HepG2 (cell line): Measurements from ENCODE around the gene MTCH1. TPM values are rescaled to one million over a fixed set of nuclear protein-coding genes. Genes with fewer than 3 reads are reported as not detected.

Source experiments
- CBX1 ChIP-seq: IDR thresholded peaks from one replicate; pipeline ENCODE4 v1.6.1; 2016; ENCODE audit warnings: antibody characterized with exemption, low read depth
- GATAD1 ChIP-seq: IDR thresholded peaks from 2 replicates; pipeline ENCODE4 v1.6.1; 2016; ENCODE audit warnings: missing genetic modification reagents, missing compliant biosample characterization
- HOXA3 ChIP-seq: sonication (generic); formaldehyde crosslinking; IDR thresholded peaks from 2 replicates; pipeline ENCODE4 v1.5.0; 2020; ENCODE audit warnings: missing genetic modification reagents
- IRX3 ChIP-seq: sonication (generic); formaldehyde crosslinking; IDR thresholded peaks from 2 replicates; pipeline ENCODE4 v1.8.1; 2023; ENCODE audit warnings: mild to moderate bottlenecking, low read depth, missing genetic modification reagents, borderline replicate concordance
- KDM2A ChIP-seq: sonication (generic); formaldehyde crosslinking; IDR thresholded peaks from 2 replicates; pipeline ENCODE4 v1.4.0; 2020; ENCODE audit warnings: low read depth, missing genetic modification reagents, borderline replicate concordance
- KDM4B ChIP-seq: sonication (generic); formaldehyde crosslinking; IDR thresholded peaks from 2 replicates; pipeline ENCODE4 v1.4.0; 2020; ENCODE audit warnings: missing genetic modification reagents
- MTA1 ChIP-seq: sonication (generic); formaldehyde crosslinking; IDR thresholded peaks from 2 replicates; pipeline ENCODE4 v1.4.0; 2020; ENCODE audit warnings: missing genetic modification reagents, mild to moderate bottlenecking, borderline replicate concordance
- NCOA1 ChIP-seq: sonication (generic); formaldehyde crosslinking; IDR thresholded peaks from 2 replicates; pipeline ENCODE4 v1.9.0; 2021; ENCODE audit warnings: missing genetic modification reagents
- NR1H2 ChIP-seq: sonication (generic); formaldehyde crosslinking; IDR thresholded peaks from 2 replicates; pipeline ENCODE4 v1.8.1; 2022; ENCODE audit warnings: low read depth, missing genetic modification reagents, borderline replicate concordance
- PLRG1 ChIP-seq: fragments of 450-650 bp; conservative IDR thresholded peaks from 2 replicates; pipeline ENCODE4 v1.6.1; 2016
- SMARCE1 ChIP-seq: fragments of 450-650 bp; IDR thresholded peaks from 2 replicates; pipeline ENCODE4 v1.6.1; 2017; ENCODE audit warnings: borderline replicate concordance
- ZKSCAN8 ChIP-seq: IDR thresholded peaks from 2 replicates; pipeline ENCODE4 v1.6.1; 2016; ENCODE audit warnings: borderline replicate concordance, missing genetic modification reagents, missing compliant biosample characterization
- ZNF121 ChIP-seq: sonication (generic); formaldehyde crosslinking; IDR thresholded peaks from 2 replicates; pipeline ENCODE4 v1.5.0; 2020; ENCODE audit warnings: mild to moderate bottlenecking, missing genetic modification reagents
- ZNF207 ChIP-seq: fragments of 450-650 bp; IDR thresholded peaks from 2 replicates; pipeline ENCODE4 v1.6.1; 2016; ENCODE audit warnings: antibody characterized with exemption, borderline replicate concordance
- ZNF230 ChIP-seq: sonication (generic); formaldehyde crosslinking; IDR thresholded peaks from 2 replicates; pipeline ENCODE4 v1.4.0; 2020; ENCODE audit warnings: mild to moderate bottlenecking, missing genetic modification reagents
- ZNF333 ChIP-seq: sonication (generic); formaldehyde crosslinking; IDR thresholded peaks from 2 replicates; pipeline ENCODE4 v1.4.0; 2020; ENCODE audit warnings: mild to moderate bottlenecking, missing genetic modification reagents, borderline replicate concordance
- ZNF354B ChIP-seq: sonication (generic); formaldehyde crosslinking; IDR thresholded peaks from 2 replicates; pipeline ENCODE4 v1.8.0; 2022; ENCODE audit warnings: mild to moderate bottlenecking, missing genetic modification reagents
- ZNF446 ChIP-seq: sonication (generic); formaldehyde crosslinking; IDR thresholded peaks from 2 replicates; pipeline ENCODE4 v1.5.0; 2020; ENCODE audit warnings: mild to moderate bottlenecking, missing genetic modification reagents
- ZNF543 ChIP-seq: sonication (generic); formaldehyde crosslinking; IDR thresholded peaks from 2 replicates; pipeline ENCODE4 v1.4.0; 2020; ENCODE audit warnings: mild to moderate bottlenecking, missing genetic modification reagents
- polyA plus RNA-seq, 8 experiments: library from polyadenylated mRNA; depleted of rRNA in 3 of 8; stranded (reverse) in 7 of 8; unstranded in 1 of 8; fragments of >200 nt; fragmentation: Illumina TruSeq in 4 of 8; extraction: Trizol in 4 of 8; gene quantifications; 2 replicates each; pipeline versions ENCODE4 v1.2.1 to v1.2.3, GENCODE V29; 2011 to 2016; ENCODE audit warnings: low read depth in 4 of 8, missing spikeins in 1 of 8, mixed read lengths in 1 of 8; ENCODE audit not compliant: insufficient read depth in 1 of 8
- total RNA-seq, 5 experiments: library from RNA; depleted of rRNA; stranded (reverse); fragments of >200 nt; fragmentation: Illumina TruSeq; extraction: Trizol; gene quantifications; 2 replicates each; pipeline ENCODE4 v1.2.3, GENCODE V29; 2016; ENCODE audit warnings: low read depth in 1 of 5
- TF ChIP-seq, protein P1 (sequence below): sonication (generic); formaldehyde crosslinking; IDR thresholded peaks from 2 replicates; pipeline ENCODE4 v1.8.0; 2022; ENCODE audit warnings: low read depth, missing genetic modification reagents
- TF ChIP-seq, protein P2 (sequence below): sonication (generic); formaldehyde crosslinking; IDR thresholded peaks from 2 replicates; pipeline ENCODE4 v1.4.0; 2020; ENCODE audit warnings: missing genetic modification reagents, borderline replicate concordance
- TF ChIP-seq, protein P3 (sequence below): IDR thresholded peaks from 2 replicates; pipeline ENCODE4 v1.6.1; 2016; ENCODE audit warnings: low read depth, borderline replicate concordance

MTCH1 gene
- total and polyA plus RNA-seq, 2 of the 13 experiments (the other 11 are each of a cell fraction or from before 2014, with no cell fraction given), result 86.2 to 144 TPM

DNA sequence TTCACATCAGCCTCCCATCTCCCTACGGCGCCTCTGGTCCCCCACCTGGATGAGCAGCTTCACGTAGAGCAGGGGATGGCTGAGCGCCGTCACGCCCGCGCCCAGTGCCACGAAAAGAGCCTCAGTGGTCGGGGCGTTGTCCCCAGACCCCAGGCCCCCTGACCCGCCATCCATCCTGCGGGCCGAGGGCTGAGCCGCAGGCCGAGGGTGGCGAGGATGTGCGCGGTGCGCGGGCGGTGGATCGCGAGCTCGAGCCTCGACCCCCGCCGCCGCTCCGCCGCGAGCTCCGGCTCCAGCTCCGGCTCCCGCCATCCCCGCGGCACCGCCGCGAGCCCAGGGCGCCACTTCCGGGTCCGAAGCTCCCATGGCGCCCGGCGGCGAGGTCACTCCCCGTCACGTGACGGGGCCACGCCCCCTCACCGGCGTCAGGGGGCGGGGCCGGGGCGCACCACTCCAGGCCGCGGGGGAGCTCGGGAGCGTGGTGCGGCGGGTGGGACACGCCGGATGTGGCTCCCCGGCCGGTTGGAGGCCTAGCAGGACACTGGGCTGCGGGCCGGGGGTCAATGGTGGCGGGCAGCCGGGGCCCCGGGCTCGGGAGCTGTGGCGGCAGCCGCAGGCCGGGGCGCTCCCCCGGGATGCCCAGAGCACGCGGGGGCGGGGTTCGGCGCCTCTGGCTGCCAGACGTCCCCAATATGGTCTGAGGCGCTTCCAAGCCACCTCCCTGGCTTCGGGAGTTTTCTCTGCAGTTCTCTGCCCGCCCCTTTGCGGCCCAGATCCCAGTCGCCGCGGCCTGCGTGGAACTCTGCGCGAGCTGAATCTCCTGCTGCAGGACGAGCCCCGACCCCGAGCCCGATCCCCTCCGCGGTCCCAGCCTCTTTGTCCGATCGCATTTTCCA lies at the start of gene MTCH1 (continued):
- TF ChIP-seq MTA1 (CRISPR knock-in tag) (0 out of 2 replicates have a peak, but pooled peaks have one; percentile 18), ZKSCAN8 (CRISPR knock-in tag) (peak; percentile 62; the same call in 1 of the 2 replicates), ZNF121 (no peak), ZNF446 (CRISPR knock-in tag) (no peak; the same call in 1 of the 2 replicates), ZNF333 (CRISPR knock-in tag) (no peak), IRX3 (CRISPR knock-in tag) (no peak; the same call in 1 of the 2 replicates), GATAD1 (CRISPR knock-in tag) (peak; percentile 84), KDM4B (CRISPR knock-in tag) (no peak), ZNF207 (no peak), PLRG1 (no peak), ZNF354B (CRISPR knock-in tag) (no peak), KDM2A (CRISPR knock-in tag) (no peak; the same call in 1 of the 2 replicates), NCOA1 (CRISPR knock-in tag) (no peak; the same call in 1 of the 2 replicates), SMARCE1 (no peak), CBX1 (no peak), HOXA3 (CRISPR knock-in tag) (peak; percentile 89), ZNF230 (CRISPR knock-in tag) (peak; percentile 86), ZNF543 (no peak), NR1H2 (CRISPR knock-in tag) (no peak; the same call in 1 of the 2 replicates)
- TF ChIP-seq, protein P1, sequence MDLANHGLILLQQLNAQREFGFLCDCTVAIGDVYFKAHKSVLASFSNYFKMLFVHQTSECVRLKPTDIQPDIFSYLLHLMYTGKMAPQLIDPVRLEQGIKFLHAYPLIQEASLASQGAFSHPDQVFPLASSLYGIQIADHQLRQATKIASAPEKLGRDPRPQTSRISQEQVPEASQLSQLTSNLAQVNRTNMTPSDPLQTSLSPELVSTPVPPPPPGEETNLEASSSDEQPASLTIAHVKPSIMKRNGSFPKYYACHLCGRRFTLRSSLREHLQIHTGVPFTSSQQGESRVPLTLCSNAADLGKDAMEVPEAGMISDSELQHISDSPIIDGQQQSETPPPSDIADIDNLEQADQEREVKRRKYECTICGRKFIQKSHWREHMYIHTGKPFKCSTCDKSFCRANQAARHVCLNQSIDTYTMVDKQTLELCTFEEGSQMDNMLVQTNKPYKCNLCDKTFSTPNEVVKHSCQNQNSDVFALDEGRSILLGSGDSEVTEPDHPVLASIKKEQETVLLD (CRISPR knock-in tag), result peak; percentile 34
- TF ChIP-seq, protein P2, sequence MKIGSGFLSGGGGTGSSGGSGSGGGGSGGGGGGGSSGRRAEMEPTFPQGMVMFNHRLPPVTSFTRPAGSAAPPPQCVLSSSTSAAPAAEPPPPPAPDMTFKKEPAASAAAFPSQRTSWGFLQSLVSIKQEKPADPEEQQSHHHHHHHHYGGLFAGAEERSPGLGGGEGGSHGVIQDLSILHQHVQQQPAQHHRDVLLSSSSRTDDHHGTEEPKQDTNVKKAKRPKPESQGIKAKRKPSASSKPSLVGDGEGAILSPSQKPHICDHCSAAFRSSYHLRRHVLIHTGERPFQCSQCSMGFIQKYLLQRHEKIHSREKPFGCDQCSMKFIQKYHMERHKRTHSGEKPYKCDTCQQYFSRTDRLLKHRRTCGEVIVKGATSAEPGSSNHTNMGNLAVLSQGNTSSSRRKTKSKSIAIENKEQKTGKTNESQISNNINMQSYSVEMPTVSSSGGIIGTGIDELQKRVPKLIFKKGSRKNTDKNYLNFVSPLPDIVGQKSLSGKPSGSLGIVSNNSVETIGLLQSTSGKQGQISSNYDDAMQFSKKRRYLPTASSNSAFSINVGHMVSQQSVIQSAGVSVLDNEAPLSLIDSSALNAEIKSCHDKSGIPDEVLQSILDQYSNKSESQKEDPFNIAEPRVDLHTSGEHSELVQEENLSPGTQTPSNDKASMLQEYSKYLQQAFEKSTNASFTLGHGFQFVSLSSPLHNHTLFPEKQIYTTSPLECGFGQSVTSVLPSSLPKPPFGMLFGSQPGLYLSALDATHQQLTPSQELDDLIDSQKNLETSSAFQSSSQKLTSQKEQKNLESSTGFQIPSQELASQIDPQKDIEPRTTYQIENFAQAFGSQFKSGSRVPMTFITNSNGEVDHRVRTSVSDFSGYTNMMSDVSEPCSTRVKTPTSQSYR, result no peak
- TF ChIP-seq, protein P3, sequence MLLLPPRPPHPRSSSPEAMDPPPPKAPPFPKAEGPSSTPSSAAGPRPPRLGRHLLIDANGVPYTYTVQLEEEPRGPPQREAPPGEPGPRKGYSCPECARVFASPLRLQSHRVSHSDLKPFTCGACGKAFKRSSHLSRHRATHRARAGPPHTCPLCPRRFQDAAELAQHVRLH (CRISPR knock-in tag), result peak; percentile 76; the same call in 1 of the 2 replicates
